ENCODE data around the gene AQP1.

AQP1 gene

DNA sequence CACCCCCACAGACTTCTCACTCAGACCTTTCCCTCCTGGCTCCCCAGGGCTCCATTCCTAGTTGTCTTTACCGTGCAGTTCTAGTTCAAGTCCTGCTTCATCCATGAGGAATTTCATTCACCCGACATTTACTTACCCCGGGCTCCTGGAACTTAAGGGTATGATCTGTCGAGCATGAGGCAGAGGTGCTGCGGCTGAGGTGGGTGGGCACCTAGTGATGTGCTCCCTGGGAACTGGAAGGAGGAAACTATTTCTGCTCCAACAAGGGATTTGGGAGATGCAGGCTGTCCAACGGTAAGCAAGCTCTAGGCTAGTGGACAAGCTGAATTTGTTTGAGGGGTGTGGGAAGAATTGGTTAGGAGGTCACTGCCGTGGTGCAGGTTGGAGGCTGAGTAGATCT lies 30.2 kb upstream of the AQP1 start:
- no peak for DNase-seq (ENCODE audit: low read depth in 4 of 4, low spot score in 1 of 4)

GRCh38 chr7:30884881-30885280 lies 26.8 kb upstream of the AQP1 start:
- no peak for DNase-seq (ENCODE audit: low read depth in 4 of 4, low spot score in 1 of 4)

- no peak for DNase-seq (ENCODE audit: low read depth in 4 of 4, low spot score in 1 of 4)
These were observed 25.0 kb upstream of the AQP1 start for GRCh38 chr7:30886608-30887011.

DNA sequence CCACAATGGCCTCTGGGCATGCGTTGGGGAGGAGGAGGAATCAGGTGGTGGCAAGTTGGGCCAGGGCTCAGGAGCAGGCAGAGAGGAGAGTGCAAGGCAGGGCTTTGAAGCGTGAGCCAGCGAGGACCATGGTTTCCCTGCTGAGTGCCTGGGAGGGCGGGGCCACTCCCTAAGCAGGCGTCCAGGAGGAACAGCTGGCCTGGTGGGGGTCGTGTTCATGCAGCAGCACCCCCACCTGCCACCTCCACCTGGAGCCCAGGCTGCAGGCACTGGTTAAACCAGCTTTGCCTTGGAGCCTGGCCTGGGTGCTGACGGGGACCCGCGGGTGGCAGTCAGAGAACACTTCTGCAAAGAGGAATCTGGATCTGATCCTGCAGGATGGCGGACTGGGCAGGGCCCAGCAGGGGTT lies 24.2 kb upstream of the AQP1 start:
- DNase-seq (ENCODE audit: low read depth in 4 of 4, low spot score in 1 of 4) = no peak

GRCh38 chr7:30888747-30889146 lies 22.9 kb upstream of the AQP1 start:
- no peak for DNase-seq (ENCODE audit: low read depth in 4 of 4, low spot score in 1 of 4)

DNA sequence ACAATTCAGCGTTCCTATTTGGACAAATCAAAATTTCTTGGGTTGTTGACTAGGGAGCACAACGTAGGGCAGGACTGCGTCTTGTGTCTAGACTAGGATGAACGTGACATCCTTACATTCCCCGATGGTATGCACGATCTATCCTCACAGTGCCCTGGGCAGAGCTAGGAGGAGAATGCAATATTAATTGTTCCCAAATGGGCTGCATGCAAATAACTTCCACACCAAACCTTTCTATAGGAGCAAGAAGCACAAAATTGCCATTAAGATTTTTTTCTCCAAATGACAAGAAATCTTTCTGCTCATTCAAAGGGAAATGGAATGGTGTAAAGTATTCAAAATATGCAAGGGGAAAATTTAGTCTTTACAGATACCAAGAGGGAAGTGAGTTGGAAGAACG lies 21.4 kb upstream of the AQP1 start:
- DNase-seq (ENCODE audit: low read depth in 4 of 4, low spot score in 1 of 4) = no peak

DNA sequence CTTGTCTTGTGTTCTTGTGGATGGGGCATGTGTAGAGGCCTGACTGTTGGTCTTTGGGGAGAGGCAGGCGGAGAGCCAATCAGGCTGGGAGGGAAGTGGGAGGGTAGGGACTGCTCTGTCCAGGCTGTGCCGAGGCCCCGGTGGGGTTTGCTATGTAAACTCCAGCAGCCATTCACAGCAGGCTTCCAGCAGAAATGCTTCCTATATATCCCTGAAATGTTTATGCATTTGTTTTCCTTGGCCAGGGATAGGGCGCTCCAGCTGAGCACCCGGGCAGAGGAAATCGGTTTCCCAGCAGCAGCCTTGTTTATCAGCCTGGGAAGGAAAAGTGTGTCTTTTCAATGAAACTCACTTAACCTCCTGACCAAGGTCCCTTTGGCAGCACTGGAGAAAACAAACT lies 18.3 kb upstream of the AQP1 start:
- DNase-seq (ENCODE audit: low read depth in 4 of 4, low spot score in 1 of 4) = no peak

GRCh38 chr7:30894009-30894408 lies 17.6 kb upstream of the AQP1 start:
- DNase-seq (ENCODE audit: low read depth in 4 of 4, low spot score in 1 of 4) = no peak

DNA sequence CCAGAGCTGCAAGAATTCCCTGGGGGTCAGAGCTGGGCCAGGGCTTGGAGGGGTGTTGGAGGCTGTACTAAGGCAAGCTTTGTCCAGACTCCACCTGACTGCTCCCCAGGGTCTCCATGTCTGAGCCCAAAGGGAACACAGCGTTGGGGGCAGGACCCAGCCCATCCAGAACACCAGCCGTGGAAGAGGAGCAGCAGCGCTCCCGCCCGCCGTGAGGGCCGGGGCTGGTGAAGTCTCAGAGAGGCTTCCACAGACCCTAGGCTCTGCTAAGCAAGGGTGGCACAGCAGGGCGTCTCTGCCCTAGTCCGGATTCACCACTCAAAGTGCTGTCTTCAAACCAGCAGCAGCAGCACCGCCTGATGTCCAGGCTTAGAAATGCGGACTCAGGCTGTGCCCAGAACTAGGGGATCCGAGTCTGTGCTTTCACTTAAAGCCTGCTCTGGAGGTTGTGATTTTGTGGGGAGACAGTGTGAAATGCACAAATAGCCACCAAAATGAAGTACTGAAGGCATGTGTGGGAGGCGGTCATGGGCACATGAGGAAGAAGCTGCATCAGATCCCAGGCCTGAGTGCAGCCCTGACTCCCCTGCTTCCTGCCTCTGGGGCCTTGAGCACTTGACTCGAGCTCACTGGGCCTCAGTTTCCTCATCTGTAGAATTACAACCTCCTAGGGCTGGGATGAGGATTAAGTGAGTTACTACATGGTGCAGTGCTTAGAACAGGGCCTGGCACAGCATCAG lies 16.6 kb upstream of the AQP1 start:
- no peak for DNase-seq (ENCODE audit: low read depth in 4 of 4, low spot score in 1 of 4)

- no peak for DNase-seq (ENCODE audit: low read depth in 4 of 4, low spot score in 1 of 4)
These were observed 15.6 kb upstream of the AQP1 start for GRCh38 chr7:30896036-30896435.

DNA sequence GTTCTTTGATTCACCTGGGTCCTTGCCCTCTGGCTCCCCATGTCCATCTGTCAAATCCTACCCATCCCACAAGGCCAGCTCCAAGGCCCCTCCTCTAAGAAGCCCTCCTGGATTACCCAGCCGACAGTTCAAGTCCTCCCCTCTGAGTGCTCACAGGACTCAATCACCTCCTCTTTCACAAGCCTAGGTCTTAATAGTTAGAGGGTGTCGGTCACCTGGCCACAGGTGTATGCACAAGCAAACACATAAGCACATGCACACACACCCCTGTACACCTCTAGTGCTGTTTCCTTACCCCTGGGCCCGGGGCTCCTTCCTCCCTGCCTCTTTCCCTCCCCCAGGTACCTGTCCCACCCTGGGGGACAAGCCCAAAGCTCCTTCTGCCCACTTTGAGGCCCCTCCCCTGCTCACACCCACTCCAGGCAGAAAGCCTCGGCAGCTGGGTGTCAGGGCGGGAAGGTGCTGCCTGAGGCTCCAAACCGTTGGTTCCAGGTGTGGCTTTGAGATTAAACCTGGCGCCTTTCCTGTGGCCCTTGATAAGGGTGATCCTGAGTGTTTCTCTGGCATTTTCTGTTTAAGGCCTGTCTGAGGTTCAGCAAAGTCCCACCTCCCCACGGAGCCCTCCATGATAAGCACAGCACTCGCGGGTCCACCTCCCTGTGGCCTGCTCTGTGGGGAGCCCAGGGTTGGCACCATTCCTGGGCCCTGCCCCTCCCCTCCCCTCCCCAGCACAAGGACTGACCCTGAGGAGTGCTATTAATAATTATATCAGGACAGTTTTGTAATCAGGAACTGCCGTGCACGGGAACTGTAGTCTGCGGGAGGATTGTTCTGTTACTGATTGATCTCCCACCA lies 14.6 kb upstream of the AQP1 start:
- DNase-seq (ENCODE audit: low read depth in 4 of 4, low spot score in 1 of 4) = no peak

GRCh38 chr7:30897770-30898169 lies 13.9 kb upstream of the AQP1 start:
- no peak for DNase-seq (ENCODE audit: low read depth in 4 of 4, low spot score in 1 of 4)

- no peak for DNase-seq (ENCODE audit: low read depth in 4 of 4, low spot score in 1 of 4)
These were observed 13.2 kb upstream of the AQP1 start for GRCh38 chr7:30898411-30898810.

DNA sequence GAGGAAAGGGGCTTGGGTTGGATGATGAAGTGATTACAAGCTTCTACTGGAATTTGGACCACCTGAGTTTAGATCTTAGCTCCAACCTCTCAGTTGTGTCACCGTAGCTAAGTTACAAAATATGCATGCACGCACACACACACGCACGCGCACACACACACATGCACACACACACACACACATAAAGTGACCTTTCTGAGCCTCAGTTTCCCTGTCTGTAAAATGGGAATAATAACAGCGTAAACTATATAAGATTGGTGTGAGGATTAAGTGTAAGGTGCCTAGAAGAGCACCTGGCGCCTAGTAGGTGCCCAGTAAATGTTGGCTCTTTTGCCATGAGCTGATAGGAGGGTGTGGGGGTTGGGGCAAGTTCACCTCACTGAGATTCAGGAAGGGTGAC lies 12.6 kb upstream of the AQP1 start:
- DNase-seq (ENCODE audit: low read depth in 4 of 4, low spot score in 1 of 4) = no peak

DNA sequence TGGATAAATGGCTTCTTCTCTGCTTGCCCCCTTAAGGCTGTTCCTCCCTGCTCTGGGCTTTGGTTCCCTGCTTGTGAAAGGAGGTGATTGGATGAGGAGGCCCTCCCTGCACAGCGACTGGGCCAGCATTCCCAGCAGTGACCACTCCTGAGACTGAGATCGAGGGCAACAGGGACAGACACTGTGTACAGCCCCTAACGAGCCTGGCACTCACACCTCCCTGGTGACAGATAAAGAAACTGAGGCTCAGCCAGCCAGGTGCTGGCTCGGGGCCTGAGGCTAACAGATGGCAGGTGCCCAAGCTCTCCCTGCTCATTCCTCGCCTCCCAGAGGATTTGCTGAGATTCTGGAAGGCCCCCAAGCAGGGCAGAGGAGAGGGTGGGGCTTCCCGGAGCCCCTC lies 12.0 kb upstream of the AQP1 start:
- no peak for DNase-seq (ENCODE audit: low read depth in 4 of 4, low spot score in 1 of 4)

- DNase-seq (ENCODE audit: low read depth in 4 of 4, low spot score in 1 of 4) = no peak
These were observed 11.6 kb upstream of the AQP1 start for GRCh38 chr7:30900053-30900452.

DNA sequence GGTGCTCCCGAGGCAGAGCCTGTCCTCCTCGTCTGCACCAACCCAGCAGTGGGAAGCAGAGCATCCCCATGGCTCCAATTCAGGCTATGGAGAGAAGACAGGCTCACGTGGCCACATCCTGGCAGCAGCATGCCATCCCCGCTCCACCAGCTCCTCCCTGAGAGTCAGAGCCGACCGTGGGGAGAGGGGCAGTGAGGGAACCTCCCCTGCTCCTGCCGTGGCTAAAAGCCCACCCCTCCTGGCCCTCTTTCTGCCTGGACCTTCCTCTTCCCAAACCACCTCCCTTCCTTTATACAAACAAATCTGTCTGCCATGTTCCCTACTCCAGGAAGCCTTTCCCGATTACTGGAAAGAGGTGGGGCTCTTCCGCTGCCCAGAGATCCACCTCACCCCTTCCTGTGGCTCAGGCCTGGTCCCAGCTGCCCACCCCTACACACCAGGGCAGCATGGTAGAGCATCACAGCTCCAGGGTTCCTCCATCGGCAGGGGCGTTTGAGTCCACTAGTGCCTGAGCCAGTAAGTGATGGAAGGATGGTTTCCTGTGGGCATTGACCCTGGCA lies 10.8 kb upstream of the AQP1 start:
- DNase-seq (ENCODE audit: low read depth in 4 of 4, low spot score in 1 of 4) = no peak

GRCh38 chr7:30901856-30902255 lies 9.8 kb upstream of the AQP1 start:
- no peak for DNase-seq (ENCODE audit: low read depth in 4 of 4, low spot score in 1 of 4)

GRCh38 chr7:30902466-30902865 lies 9.2 kb upstream of the AQP1 start:
- DNase-seq (ENCODE audit: low read depth in 4 of 4, low spot score in 1 of 4) = no peak

DNA sequence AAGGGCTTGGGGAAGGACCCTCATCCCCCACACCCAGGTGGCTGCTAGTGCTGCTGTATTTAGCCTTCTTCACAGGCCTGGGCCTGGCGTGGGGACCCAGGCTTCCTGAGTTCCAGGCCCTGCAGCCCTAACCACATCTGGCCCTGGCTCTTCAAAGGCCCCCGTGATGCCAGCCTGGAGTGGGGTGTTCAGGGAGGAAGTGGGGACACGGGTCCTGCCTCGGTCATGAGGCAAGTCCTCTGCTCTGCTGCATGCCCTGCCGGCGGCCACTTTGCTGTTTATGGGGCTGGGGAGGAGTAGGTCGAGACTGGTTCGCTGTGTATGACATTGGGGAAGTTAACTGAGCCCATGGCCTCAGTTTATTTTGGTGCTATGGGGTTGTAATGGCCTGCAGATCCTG lies 8.5 kb upstream of the AQP1 start:
- DNase-seq (ENCODE audit: low read depth in 4 of 4, low spot score in 1 of 4) = no peak

DNA sequence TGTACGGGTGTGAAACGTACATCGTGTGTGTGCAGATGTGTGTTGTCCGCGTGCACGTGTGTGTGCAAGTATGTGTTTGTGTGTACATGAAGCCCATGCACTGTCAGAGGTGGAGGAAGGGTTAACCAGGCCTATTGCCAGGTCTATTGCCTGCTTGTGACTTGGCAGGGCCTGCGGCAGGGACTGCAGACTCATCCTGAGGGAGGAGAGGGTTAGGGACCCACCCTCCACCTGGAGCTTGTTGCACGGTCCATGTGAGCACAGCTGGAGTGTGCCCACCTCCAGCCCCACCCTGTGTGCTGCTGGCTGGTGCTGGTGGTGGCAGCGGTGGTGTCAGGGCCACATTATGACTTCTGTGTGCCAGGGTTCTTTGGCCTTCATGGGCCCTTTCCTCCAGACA lies 7.1 kb upstream of the AQP1 start:
- no peak for DNase-seq (ENCODE audit: low read depth in 4 of 4, low spot score in 1 of 4)
